Activated CD4-positive, alpha-beta T cell treated with anti-CD3 and anti-CD28 coated beads, Interleukin-2, amount 50 U/mL, for 24 hours (primary cell): ENCODE measurements around the gene SET.
"Not testable (repeated sequence)": the region's sequence is repeated elsewhere in the genome, so short reads cannot be mapped to it uniquely, and the experiment has no call there.

Experiments used
- DNase-seq, 2 donors: peaks; one replicate each; pipeline ENCODE4 v3.0.0-alpha.2; 2020; ENCODE audit warnings: low read depth in 1 of 2, low spot score in 1 of 2

Gene SET, protein sequence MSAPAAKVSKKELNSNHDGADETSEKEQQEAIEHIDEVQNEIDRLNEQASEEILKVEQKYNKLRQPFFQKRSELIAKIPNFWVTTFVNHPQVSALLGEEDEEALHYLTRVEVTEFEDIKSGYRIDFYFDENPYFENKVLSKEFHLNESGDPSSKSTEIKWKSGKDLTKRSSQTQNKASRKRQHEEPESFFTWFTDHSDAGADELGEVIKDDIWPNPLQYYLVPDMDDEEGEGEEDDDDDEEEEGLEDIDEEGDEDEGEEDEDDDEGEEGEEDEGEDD

DNA sequence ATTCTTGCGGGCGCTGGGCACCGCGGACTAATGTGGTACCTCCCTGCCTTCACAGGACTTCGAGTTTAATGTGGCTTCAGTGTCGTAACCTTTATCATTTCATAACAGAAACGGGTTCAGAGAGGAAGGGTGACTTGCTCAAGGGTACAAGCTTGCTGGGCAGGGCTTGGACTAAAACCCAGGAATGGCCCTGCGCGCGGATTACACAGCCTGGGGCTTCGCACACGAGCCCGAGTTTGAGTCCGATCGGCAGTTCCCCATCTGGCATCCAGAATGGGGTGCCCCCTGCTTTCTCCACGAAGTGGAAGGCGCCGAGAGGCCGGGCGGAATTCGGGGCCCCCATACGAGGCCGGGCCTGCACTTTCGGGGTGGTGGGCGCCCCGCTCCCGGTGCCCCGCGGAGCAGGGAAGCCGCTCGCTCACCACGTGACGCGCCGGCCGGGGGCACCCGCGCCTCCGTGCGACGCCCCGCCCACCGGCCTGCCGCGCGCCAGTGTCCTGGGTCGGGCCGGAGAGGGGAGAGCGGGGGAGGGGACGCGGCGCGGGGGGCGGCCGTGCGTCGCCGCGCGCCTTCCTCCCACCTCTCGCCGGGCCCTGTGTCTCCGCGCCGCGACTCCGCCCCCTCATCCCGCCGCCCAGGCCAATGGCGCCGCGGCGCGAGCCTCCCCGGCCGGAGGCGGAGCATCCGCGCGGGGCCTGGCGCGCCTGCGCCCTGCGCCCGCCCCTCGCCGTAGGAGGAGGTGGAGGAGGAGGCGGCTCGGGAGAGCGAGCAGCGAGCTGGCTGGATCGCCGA, at the start of gene SET:
TSS of gene SET (plus strand) at position 722 of the 792 bp plus-strand sequence. CDS start 361 bp downstream, outside the sequence.
- peak; percentile 81 to 85 for DNase-seq

GRCh38 chr9:128640603-128641002, 48.4 kb upstream of the SET start:
- no peak for DNase-seq

DNA sequence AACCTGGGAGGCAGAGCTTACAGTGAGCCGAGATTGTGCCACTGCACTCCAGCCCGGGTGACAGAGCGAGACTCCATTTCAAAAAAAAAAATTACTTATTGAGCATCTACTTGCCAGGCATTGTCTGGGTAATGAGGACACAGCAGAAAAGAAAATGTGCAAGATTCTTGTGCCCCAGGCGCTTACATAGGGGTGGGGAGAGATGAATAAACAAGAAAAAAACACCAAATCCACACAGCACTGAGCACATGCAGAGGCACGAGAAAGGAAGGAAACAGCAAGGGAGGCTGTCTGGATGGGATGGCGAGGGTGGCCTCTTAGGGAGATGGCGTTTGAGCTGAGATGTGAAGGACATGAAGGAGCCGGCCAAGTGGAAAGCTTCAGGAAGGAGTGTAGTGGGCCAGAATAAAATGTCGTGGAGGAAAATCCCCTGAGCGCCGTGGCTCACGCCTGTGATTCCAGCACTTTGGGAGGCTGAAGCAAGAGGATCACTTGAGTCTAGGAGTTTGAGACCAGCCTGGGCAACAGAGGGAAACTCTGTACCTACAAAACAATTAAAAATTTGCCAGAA, 46.3 kb upstream of the SET start:
- no peak for DNase-seq

- no peak for DNase-seq
Observed at GRCh38 chr9:128643519-128644300, 45.3 kb upstream of the SET start.

DNA sequence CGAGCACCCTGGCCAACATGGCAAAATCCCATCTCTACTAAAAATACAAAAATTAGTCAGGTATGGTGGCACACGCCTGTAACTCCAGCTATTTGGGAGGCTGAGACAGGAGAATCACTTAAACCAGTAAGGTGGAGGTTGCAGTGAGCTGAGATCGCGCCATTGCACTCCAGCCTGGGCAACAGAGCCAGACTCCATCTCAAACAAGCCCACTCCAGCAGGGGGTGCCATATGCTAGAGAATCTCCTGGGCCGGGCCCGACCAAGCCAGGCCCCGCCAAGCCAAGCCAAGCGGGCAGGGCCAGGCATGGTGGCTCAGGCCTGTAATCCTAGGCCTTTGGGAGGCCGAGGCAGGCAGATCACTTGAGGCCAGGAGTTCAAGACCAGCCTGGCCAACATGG, 40.8 kb upstream of the SET start:
- DNase-seq = peak; percentile 43 to 52

DNA sequence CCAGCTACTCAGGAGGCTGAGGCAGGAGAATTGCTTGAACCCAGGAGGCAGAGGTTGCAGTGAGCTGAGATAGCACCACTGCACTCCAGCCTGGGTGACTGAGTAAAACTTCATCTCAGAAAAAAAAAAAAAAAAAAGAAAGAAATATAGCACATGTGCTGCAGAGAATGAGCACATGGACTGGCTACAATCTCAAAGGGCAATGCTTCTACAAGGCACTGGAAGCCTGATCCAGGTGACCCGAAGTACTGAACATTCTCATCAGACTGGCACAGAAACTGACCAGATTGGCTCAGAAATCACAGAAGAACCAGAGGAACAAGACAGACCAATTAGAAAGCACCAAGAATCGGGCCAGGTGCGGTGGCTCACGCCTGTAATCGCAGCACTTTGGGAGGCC, 37.2 kb upstream of the SET start:
- no peak for DNase-seq

DNA sequence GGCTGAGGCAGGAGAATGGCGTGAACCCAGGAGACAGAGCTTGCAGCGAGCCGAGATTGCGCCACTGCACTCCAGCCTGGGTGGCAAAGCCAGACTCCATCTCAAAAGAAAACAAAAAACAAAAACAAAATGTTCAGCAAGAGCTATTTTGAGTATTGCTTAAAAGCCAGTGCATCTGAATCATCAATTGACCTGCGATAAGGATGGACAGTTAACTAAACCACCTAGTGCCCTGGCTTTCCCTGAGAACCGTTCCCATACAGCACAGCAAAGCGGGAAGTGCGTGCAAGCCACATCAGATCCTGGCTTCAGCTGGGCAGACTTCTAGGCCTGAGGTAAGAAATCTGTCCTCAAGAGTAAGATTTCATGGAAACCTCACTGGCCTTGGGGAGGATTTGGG, 35.1 kb upstream of the SET start:
- no peak for DNase-seq

DNA sequence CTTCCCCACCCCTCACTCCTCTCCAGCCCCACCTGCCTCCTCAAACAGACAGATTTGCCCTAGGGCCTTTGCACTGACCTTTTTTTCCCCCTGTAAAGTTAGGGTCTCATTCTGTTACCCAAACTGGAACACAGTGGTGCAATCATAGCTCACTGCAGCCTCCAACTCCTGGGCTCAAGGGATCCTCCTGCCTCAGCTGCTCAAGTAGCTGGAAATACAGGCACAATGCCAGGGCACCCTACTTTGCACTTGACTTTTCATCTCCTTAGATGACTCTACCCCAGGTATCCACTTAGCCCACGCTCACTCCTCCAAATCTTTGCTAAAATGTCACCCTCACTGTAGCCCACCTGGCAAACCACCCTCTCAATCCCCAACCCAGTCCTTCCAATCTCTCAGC, 34.5 kb upstream of the SET start:
- no peak for DNase-seq

DNA sequence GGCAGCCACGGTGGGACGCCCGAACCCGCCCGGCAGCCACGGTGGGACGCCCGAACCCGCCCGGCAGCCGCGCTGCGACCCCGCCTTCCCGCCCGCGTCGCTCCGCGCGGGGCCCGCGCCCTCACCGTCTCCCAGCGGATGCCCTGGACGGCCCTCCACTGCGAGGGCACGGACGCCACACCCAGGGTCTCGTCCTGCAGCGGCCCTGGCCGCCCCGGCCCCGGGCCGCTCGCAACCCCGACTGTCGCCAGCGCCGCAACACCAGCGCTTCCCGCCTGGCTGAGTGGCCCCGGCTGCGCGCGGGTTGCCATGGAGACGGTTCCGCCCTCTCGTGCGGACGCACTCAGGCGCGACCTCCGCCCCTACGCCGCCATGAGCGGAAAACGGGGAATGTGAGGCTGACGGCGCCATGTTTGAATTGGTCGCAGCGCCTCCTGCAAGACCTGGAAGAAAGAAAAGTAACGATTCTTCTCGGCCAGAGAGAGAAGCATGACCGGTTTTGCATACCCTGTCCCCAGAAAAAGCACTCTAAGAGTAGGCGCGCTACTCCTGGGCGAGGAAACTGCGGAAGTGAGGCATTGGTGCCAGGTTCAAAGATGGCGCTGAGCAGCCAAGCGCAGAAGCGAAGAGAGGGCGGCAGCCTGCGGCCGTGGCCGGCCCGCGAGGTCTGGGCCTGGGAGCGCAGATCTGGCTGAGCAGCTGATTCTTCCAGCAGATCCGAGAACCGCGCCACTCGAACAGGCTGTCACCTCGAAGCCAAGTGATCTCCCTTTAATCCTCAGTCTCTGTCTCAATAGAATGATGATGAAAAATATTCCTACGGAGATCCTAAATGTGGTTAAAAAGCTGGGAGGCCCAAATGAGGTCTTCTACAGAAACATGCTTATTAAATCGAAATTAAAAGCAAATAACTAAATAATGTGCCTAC, 32.3 kb upstream of the SET start, which contains the start of gene DYNC2I2:
TSS of gene DYNC2I2 (minus strand) at position 432 of the 928 bp plus-strand sequence. CDS start at position 311, 121 bp downstream.
- peak; percentile 91 to 95 for DNase-seq

DNA sequence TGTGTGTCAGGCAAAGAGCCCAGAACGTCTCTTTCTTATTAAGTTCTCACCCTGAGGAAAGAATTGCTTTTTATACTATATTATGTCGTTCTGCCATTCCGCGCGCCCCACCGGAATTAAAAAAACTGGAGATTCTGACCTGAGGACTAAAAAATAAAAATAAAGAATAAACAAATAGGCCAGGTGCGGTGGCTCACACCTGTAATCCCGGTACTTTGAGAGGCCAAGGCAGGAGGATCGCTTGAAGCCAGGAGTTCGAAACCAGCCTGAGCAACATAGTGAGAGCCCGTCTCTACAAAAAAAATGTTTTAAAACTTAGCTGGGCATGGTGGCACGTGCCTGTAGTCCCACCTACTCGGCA, 31.7 kb upstream of the SET start:
- DNase-seq = no peak

GRCh38 chr9:128657796-128658195, 31.2 kb upstream of the SET start:
- no peak for DNase-seq

GRCh38 chr9:128666481-128666941, 22.5 kb upstream of the SET start:
- not testable (repeated sequence) for DNase-seq

DNA sequence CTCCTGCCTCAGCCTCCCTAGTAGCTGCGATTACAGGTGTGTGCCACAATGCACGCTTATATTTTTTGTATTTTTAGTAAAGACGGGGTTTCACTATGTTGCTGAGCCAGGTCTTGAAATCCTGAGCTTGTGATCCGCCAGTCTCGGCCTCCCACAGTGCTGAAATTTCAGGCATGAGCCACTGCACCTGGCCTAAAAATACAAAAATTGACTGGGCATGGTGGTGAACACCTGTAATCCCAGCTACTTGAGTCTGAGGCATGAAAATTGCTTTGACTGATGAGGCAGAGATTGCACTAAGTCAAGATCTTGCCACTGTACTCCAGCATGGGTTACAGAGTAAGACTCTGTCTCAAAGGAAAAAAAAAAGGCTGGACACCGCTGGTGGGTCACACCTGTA, 19.2 kb upstream of the SET start:
- no peak for DNase-seq

GRCh38 chr9:128675382-128675781, 13.6 kb upstream of the SET start:
- no peak for DNase-seq

DNA sequence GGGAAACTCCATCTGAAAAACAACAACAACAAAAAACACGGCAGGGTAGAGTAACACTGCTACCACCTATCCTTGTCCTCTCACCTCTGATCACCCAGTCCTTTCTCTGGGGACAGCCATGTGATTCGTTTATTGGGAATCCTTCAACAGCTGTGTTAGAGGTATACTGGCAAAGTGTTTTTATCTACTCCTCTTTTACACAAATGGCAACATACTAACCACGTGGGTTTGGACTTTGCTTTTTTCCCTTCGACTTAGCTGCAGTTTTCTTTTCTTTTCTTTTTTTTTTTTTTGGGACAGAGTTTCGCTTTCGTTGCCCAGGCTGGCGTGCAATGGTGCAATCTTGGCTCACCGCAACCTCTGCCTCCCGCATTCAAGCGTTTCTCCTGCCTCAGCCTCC, 11.2 kb upstream of the SET start:
- DNase-seq = no peak

DNA sequence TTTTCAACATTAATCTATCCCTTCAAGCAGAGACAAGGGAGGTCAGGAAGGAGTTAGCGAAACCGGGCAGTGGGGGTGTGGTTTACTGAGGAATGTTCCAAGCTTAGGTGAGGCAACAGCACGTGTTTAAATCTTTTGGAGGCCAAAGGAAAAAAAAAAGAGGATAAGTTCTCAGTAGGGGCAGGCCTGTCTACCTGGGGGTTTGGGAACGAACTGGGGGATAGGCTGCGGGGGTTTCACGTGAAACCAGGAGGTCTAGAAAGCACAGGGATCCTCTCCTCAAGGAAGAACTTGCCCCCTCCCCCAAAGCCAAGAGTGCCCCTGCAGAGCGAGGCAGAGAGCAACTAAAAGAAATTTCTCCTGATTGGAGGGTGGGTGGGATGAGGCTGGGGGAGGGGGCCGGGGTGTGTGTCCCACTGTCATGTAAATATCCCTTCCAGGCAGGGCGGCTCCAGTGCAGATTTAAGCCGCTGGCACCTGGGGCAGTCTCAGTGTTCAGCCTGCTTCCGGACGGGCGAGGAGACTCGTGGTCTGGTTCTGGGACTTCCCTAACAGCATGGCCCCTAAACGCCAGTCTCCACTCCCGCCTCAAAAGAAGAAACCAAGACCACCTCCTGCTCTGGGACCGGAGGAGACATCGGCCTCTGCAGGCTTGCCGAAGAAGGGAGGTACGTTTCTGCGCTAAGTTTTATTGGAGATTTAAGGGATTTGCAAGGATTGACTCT, 5.5 kb upstream of the SET start:
- peak in 1 of 2 donors; percentile 18 for DNase-seq

DNA sequence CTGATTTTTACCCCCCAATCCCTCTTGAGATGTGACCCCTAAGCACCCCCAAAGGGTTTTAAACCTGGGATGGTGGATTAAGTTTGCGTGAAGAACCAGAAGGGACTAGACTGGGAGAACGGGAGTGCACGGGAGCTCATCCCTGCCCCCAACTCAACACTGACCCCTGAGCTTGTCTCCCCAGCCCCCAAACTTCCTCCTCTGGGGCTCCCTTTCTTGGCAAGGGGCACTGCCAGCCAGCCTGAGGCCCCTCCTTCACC, 5.0 kb upstream of the SET start:
- no peak for DNase-seq

GRCh38 chr9:128684325-128685199, 4.5 kb upstream of the SET start:
- peak; percentile 33 to 71 for DNase-seq
